H1 (cell line): ENCODE data around the gene UNC5B. TPM values are rescaled to one million over a fixed set of nuclear protein-coding genes. Genes with fewer than 3 reads are reported as not detected.
A peak's percentile ranks its signal among the peaks of the same experiment; 100 is the strongest.

Experiments
- CTCF ChIA-PET: fragments of 300-600 bp; sonication (Branson Sonifier 250); formaldehyde crosslinking; loops from one replicate; lab custom pipeline; 2021; ENCODE audit not compliant: partially characterized antibody; lab: Charles Lee
- POLR2A ChIA-PET: fragments of 300-600 bp; sonication (Branson Sonifier 250); formaldehyde crosslinking; loops from one replicate; lab custom pipeline; 2021; ENCODE audit warnings: inconsistent platforms; ENCODE audit not compliant: partially characterized antibody; lab: Charles Lee
- DNase-seq, 2 experiments: peaks; one replicate each; pipeline versions ENCODE4 v3.0.0 to v3.0.0-alpha.2; 2010 to 2022; ENCODE audit warnings: low spot score in 2 of 2, low read depth in 1 of 2, mixed read lengths in 1 of 2
- FAIRE-seq: peaks from 2 replicates; lab custom pipeline; 2011; peaks lifted over from hg19 to GRCh38; lab: Jason Lieb, UNC
- H2AFZ ChIP-seq: 2 replicates; pipeline ENCODE4 v1.8.1; 2012; ENCODE audit warnings: low read length, inconsistent platforms
- H2AK5ac ChIP-seq: 2 replicates; pipeline ENCODE4 v1.6.1; 2013; ENCODE audit warnings: low read depth, low read length
- H2BK120ac ChIP-seq: replicated peaks from 2 replicates; pipeline ENCODE3; 2013; ENCODE audit warnings: low read depth, low read length, inconsistent platforms
- H2BK12ac ChIP-seq: 2 replicates; pipeline ENCODE4 v1.6.1; 2013; ENCODE audit warnings: low read depth, low read length
- H2BK15ac ChIP-seq: 2 replicates; pipeline ENCODE4 v1.6.1; 2013; ENCODE audit warnings: low read length
- H2BK20ac ChIP-seq: 2 replicates; pipeline ENCODE4 v1.6.1; 2013; ENCODE audit warnings: low read length
- H2BK5ac ChIP-seq: 2 replicates; pipeline ENCODE4 v1.6.1; 2013; ENCODE audit warnings: low read depth, low read length
- H3K14ac ChIP-seq: 2 replicates; pipeline ENCODE4 v1.6.1; 2013; ENCODE audit warnings: inconsistent platforms; ENCODE audit not compliant: insufficient read length
- H3K18ac ChIP-seq: 2 replicates; pipeline ENCODE4 v1.6.1; 2013; ENCODE audit warnings: low read length; ENCODE audit errors: extremely low read depth
- H3K23ac ChIP-seq: 2 replicates; pipeline ENCODE4 v1.6.1; 2013; ENCODE audit warnings: inconsistent platforms; ENCODE audit not compliant: insufficient read length
- H3K23me2 ChIP-seq: 2 replicates; pipeline ENCODE4 v1.6.1; 2013; ENCODE audit warnings: low read depth, low read length
- H3K27ac ChIP-seq: 2 replicates; pipeline ENCODE4 v1.6.1; 2011; ENCODE audit warnings: low read depth, low read length, inconsistent platforms
- H3K27me3 ChIP-seq, 4 experiments: replicated peaks in 1 of 4; 1 replicate in 1 of 4; 2 replicates in 3 of 4; pipeline versions ENCODE4 v1.6.1 to v1.8.1; 2011 to 2013; ENCODE audit warnings: low read length in 3 of 4, mild to moderate bottlenecking in 3 of 4, inconsistent platforms in 2 of 4, mixed read lengths in 2 of 4, moderate library complexity in 1 of 4; ENCODE audit not compliant: control insufficient read depth in 3 of 4, insufficient read depth in 3 of 4; ENCODE audit errors: extremely low read depth in 1 of 4
- H3K36me3 ChIP-seq, 4 experiments: 2 replicates each; pipeline versions ENCODE4 v1.6.1 to v1.8.1; 2011 to 2013; ENCODE audit warnings: mild to moderate bottlenecking in 4 of 4, low read length in 3 of 4, moderate library complexity in 2 of 4, control low read depth in 1 of 4, inconsistent platforms in 1 of 4; ENCODE audit not compliant: insufficient read depth in 4 of 4, control insufficient read depth in 2 of 4
- H3K4ac ChIP-seq: replicated peaks from 2 replicates; pipeline ENCODE3; 2013; ENCODE audit warnings: low read length, low read depth, mixed read lengths, inconsistent platforms; ENCODE audit not compliant: insufficient read length
- H3K4me1 ChIP-seq, 4 experiments: replicated peaks in 1 of 4; 1 replicate in 1 of 4; 2 replicates in 3 of 4; pipeline versions ENCODE4 v1.6.1 to v1.8.1; 2011 to 2013; ENCODE audit warnings: low read length in 3 of 4, inconsistent platforms in 2 of 4, mixed read lengths in 1 of 4; ENCODE audit not compliant: insufficient read depth in 4 of 4, control insufficient read depth in 3 of 4
- H3K4me2 ChIP-seq, 2 experiments: 2 replicates each; pipeline versions ENCODE4 v1.6.1 to v1.8.1; 2011 to 2013; ENCODE audit warnings: low read depth in 2 of 2, low read length in 2 of 2, control low read depth in 1 of 2, inconsistent platforms in 1 of 2, mild to moderate bottlenecking in 1 of 2; ENCODE audit not compliant: insufficient read depth in 1 of 2
- H3K4me3 ChIP-seq, 4 experiments: fragments of 200-600, 300-600 bp in 1 of 4; sonication (generic), shearing (Covaris generic), sonication (Bioruptor Twin) in 1 of 4; 2 replicates each; pipeline versions ENCODE4 v1.5.1 to v1.8.1; 2011 to 2016; ENCODE audit warnings: low read length in 4 of 4, low read depth in 3 of 4, control low read depth in 2 of 4, inconsistent platforms in 2 of 4, mild to moderate bottlenecking in 2 of 4, mixed read lengths in 1 of 4, moderate library complexity in 1 of 4; ENCODE audit not compliant: insufficient read depth in 2 of 4; ENCODE audit errors: extremely low read depth in 1 of 4
- H3K56ac ChIP-seq: replicated peaks from 2 replicates; pipeline ENCODE3; 2013; ENCODE audit warnings: low read depth, mild to moderate bottlenecking, mixed read lengths, low read length, inconsistent platforms; ENCODE audit not compliant: insufficient read length
- H3K79me1 ChIP-seq: 2 replicates; pipeline ENCODE4 v1.6.1; 2013; ENCODE audit warnings: low read depth, low read length, control low read depth
- H3K79me2 ChIP-seq, 2 experiments: 2 replicates each; pipeline versions ENCODE4 v1.6.1 to v1.8.1; 2012 to 2013; ENCODE audit warnings: low read length in 2 of 2, mild to moderate bottlenecking in 2 of 2, inconsistent platforms in 1 of 2; ENCODE audit not compliant: insufficient read depth in 2 of 2, control insufficient read depth in 1 of 2
- H3K9ac ChIP-seq, 4 experiments: replicated peaks in 1 of 4; 1 replicate in 1 of 4; 2 replicates in 3 of 4; pipeline versions ENCODE4 v1.6.1 to v1.8.1; 2011 to 2013; ENCODE audit warnings: low read depth in 3 of 4, low read length in 3 of 4, control low read depth in 2 of 4, mild to moderate bottlenecking in 2 of 4, moderate library complexity in 2 of 4, inconsistent platforms in 1 of 4; ENCODE audit errors: extremely low read depth in 1 of 4
- H3K9me3 ChIP-seq, 2 experiments: 2 replicates each; pipeline versions ENCODE4 v1.6.1 to v1.8.1; 2012 to 2013; ENCODE audit warnings: mild to moderate bottlenecking in 2 of 2, moderate library complexity in 2 of 2, control low read depth in 1 of 2, inconsistent platforms in 1 of 2, low read depth in 1 of 2, low read length in 1 of 2, mixed read lengths in 1 of 2; ENCODE audit not compliant: insufficient read depth in 2 of 2
- H4K20me1 ChIP-seq, 2 experiments: replicated peaks in 1 of 2; 2 replicates each; pipeline versions ENCODE3 to v1.8.1; 2011 to 2013; ENCODE audit warnings: inconsistent platforms in 2 of 2, low read length in 2 of 2, mild to moderate bottlenecking in 1 of 2; ENCODE audit not compliant: insufficient read depth in 2 of 2, control insufficient read depth in 1 of 2
- H4K5ac ChIP-seq: 2 replicates; pipeline ENCODE4 v1.6.1; 2013; ENCODE audit warnings: low read length, low read depth, mixed read lengths, inconsistent platforms; ENCODE audit not compliant: insufficient read length
- H4K8ac ChIP-seq: 2 replicates; pipeline ENCODE4 v1.8.0; 2013; ENCODE audit warnings: mild to moderate bottlenecking, moderate library complexity, low read length, inconsistent platforms; ENCODE audit not compliant: insufficient read depth; ENCODE audit errors: extremely low read depth
- H4K91ac ChIP-seq: replicated peaks from 2 replicates; pipeline ENCODE3; 2013; ENCODE audit warnings: low read length, mixed read lengths, inconsistent platforms; ENCODE audit not compliant: insufficient read length
- CBX8 ChIP-seq: fragments of 300-800, 300-1000 bp; sonication (generic); IDR thresholded peaks from 2 replicates; pipeline ENCODE4 v1.7.1; 2016; ENCODE audit warnings: low read depth, low read length, borderline replicate concordance
- HDAC2 ChIP-seq, 2 experiments: fragments of 300-600 bp in 1 of 2; sonication (generic) in 1 of 2; IDR thresholded peaks; 2 replicates each; pipeline ENCODE4 v1.6.1; 2011 to 2012; ENCODE audit warnings: low read depth in 2 of 2, low read length in 2 of 2, mild to moderate bottlenecking in 2 of 2, moderate library complexity in 2 of 2, borderline replicate concordance in 1 of 2, inconsistent platforms in 1 of 2
- KDM1A ChIP-seq: fragments of 200-600, 300-600 bp; sonication (generic); IDR thresholded peaks from 2 replicates; pipeline ENCODE4 v1.7.1; 2016; ENCODE audit warnings: mild to moderate bottlenecking, low read length, borderline replicate concordance
- ZNF274 ChIP-seq: IDR thresholded peaks from 2 replicates; pipeline ENCODE4 v1.7.0; 2012; ENCODE audit warnings: low read length, borderline replicate concordance; ENCODE audit errors: extremely low read depth
- WGBS, 2 experiments: shearing (Covaris generic) in 1 of 2; methylation state at CpG; one replicate each; pipeline versions ENCODE4 v1.1.6 to v1.1.7; 2013 to 2015; ENCODE audit warnings: low lambda C conversion rate in 2 of 2, mixed read lengths in 2 of 2, inconsistent platforms in 1 of 2, low coverage in 1 of 2, missing lambda C conversion rate in 1 of 2; ENCODE audit not compliant: insufficient replicate concordance in 2 of 2, insufficient coverage in 1 of 2, insufficient read length in 1 of 2; ENCODE audit errors: extremely low coverage in 1 of 2, missing lambda C conversion rate in 1 of 2; 5-methylcytosine and 5-hydroxymethylcytosine counted together
- polyA plus RNA-seq, 7 experiments: library from polyadenylated mRNA; depleted of rRNA in 3 of 7; stranded (reverse) in 5 of 7; unstranded in 2 of 7; fragments of >200 nt in 5 of 7; fragments of 200-250 nt in 2 of 7; gene quantifications; 1 replicate in 5 of 7; 2 replicates in 1 of 7; 4 replicates in 1 of 7; pipeline versions ENCODE4 v1.2.1 to v1.2.3, GENCODE V29; 2011 to 2013; ENCODE audit warnings: missing spikeins in 2 of 7, mixed read lengths in 2 of 7
- total RNA-seq: library from RNA; stranded (reverse); fragmentation: NEBNext Ultra II Directional; extraction: Animal tissue kit (Norgen Biotek cat#: 25700); gene quantifications from 2 replicates; pipeline ENCODE4 v1.2.1, GENCODE V29; 2021

The UNC5B gene
- total and polyA plus RNA-seq, 2 of the 8 experiments (the other 6 are each of a cell fraction or from before 2014, with no cell fraction given): 27.9 to 31.8 TPM

DNA sequence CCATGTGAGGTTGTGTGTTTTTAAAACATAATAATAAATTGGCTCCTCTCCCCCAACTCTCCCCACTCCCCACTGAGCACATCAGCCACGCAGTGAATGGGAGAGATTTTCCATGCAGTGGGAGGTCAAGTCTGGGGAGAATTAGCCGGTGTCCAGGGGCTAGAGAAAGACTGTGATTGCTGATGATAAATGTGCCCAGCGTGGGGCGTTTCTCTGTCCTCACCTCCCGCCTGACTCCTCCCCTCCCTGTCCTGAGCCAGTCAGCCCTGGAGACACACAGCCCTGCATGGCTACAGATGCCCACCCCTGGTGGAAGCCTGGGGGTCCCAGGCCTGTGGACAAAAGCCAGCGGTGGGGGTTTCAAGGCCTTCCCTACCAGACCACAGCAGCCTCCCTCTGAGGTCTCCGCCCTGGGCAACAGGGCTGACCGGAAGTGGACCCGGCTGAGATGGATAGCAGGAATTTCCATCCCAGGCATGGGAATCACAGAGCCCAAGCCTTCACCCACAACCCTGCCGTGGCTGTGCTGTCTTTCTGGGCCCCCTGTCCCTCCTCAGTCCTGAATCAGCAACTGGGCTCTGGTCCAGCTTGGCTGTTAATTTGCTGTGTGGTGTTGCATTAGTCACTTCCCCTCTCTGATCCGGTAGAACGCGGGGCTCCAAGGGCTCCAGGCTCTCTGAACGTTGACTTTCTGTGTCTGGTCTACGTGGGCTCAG is 59.8 kb downstream of the UNC5B start:
- H3K23me2 ChIP-seq: 0 out of 2 replicates have a peak, but pooled peaks cover 2% of the 10 kb centered on the region
- H4K5ac ChIP-seq: no peak overlapping the region
- peak overlapping the region; percentile 24; the same call in 1 of the 2 replicates for H2AK5ac ChIP-seq
- H3K4ac ChIP-seq: no peak overlapping the region
- H2BK5ac ChIP-seq: no peak overlapping the region
- H3K4me3 ChIP-seq: no peak overlapping the region
- no peak overlapping the region for H2AFZ ChIP-seq
- H4K91ac ChIP-seq: no peak overlapping the region
- POLR2A ChIA-PET: no interaction called here
- TF ChIP-seq HDAC2 (IDR thresholded peaks at IDR 0.05; ENCODE audit: borderline replicate concordance in 1 of 2, low read depth in 2 of 2, low read length in 2 of 2): 0 out of 4 replicates have a peak, but pooled peaks of 1 of the 2 experiments have one; percentile 40
- no peak for TF ChIP-seq CBX8
- TF ChIP-seq ZNF274: no peak
- peak; percentile 92 for TF ChIP-seq KDM1A
- H3K36me3 ChIP-seq: no peaks in the 10 kb centered on the region; a peak in 1 of 8 replicates
- H3K9me3 ChIP-seq: no peaks in the 10 kb centered on the region
- peaks cover 0 to 24% of the 10 kb centered on the region in 2 experiments; a peak in 2 of 4 replicates for H3K79me2 ChIP-seq
- H4K20me1 ChIP-seq: peaks cover 1 to 2% of the 10 kb centered on the region in 2 experiments
- no peak overlapping the region for H3K4me2 ChIP-seq
- H2BK12ac ChIP-seq: 0 out of 2 replicates have a peak overlapping the region, but pooled peaks have one; percentile 60
- no peak overlapping the region for H2BK120ac ChIP-seq
- 82% methylated on average over 15 of the region's 15 CpGs; no CpG with 5 or more reads in 1 of the 2 experiments for WGBS, 2 experiments
- DNase-seq: no peak
- H3K23ac ChIP-seq: no peak overlapping the region
- H3K27ac ChIP-seq: no peak overlapping the region
- H3K27me3 ChIP-seq: no peaks in the 10 kb centered on the region
- no peak overlapping the region for H2BK20ac ChIP-seq
- no peak overlapping the region for H3K14ac ChIP-seq
- no peak for FAIRE-seq
- H2BK15ac ChIP-seq: no peak overlapping the region
- no peak overlapping the region; the same call in 1 of the 2 replicates for H3K18ac ChIP-seq
- H3K9ac ChIP-seq: no peak overlapping the region
- CTCF ChIA-PET: interaction anchor here (0.8 to 11.1 kb wide), 8 partner anchors 9 to 369 kb away, joined by 3 to 175 read pairs (median 12); partner anchors contain the start of gene UNC5B
- H3K4me1 ChIP-seq: peaks cover 4 to 33% (median 26%) of the 10 kb centered on the region in 4 experiments
- H3K79me1 ChIP-seq: peaks cover 15% of the 10 kb centered on the region; the same call in 1 of the 2 replicates
- H4K8ac ChIP-seq: no peak overlapping the region
- H3K56ac ChIP-seq: no peak overlapping the region
